OCI-LY7 (cell line): ENCODE measurements around the gene ABCA12.

Experiments used
- EZH2phosphoT487 ChIP-seq: fragments of 200-600 bp; sonication (generic); IDR thresholded peaks from 2 replicates; pipeline ENCODE4 v1.6.1; 2018; ENCODE audit warnings: low read depth, borderline replicate concordance, mild to moderate bottlenecking, mixed run types, antibody characterized with exemption, low read length, moderate library complexity, mixed read lengths
- TF ChIP-seq, protein P1 (sequence below): fragments of 200-600 bp; sonication (generic); conservative IDR thresholded peaks from 2 replicates; pipeline ENCODE4 v1.5.1; 2014; ENCODE audit warnings: mild to moderate bottlenecking, antibody characterized with exemption, low read length, moderate library complexity, mixed read lengths

DNA sequence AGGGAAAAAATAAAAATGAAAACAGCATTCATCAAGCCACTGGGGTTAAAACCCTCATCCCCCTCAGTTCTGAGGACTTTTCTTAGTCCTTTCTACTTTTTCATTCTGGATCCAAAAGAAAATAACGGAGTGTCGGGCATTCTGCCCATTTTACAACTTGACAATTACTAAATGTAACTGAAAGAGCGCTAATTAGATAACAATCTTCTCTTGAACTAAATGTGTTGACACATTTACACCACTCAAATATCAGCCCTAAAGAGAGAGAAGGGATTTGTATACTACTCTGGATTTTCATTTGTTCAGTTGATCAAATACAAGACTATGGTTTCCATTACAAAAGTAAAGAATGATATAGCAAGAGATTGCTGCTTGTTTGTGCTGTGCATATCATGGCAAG is 27.5 kb downstream of the ABCA12 start:
- TF ChIP-seq, protein P1, sequence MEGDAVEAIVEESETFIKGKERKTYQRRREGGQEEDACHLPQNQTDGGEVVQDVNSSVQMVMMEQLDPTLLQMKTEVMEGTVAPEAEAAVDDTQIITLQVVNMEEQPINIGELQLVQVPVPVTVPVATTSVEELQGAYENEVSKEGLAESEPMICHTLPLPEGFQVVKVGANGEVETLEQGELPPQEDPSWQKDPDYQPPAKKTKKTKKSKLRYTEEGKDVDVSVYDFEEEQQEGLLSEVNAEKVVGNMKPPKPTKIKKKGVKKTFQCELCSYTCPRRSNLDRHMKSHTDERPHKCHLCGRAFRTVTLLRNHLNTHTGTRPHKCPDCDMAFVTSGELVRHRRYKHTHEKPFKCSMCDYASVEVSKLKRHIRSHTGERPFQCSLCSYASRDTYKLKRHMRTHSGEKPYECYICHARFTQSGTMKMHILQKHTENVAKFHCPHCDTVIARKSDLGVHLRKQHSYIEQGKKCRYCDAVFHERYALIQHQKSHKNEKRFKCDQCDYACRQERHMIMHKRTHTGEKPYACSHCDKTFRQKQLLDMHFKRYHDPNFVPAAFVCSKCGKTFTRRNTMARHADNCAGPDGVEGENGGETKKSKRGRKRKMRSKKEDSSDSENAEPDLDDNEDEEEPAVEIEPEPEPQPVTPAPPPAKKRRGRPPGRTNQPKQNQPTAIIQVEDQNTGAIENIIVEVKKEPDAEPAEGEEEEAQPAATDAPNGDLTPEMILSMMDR = no peak
- no peak for TF ChIP-seq EZH2phosphoT487
